ENCODE results near the gene DHODH.

DNA sequence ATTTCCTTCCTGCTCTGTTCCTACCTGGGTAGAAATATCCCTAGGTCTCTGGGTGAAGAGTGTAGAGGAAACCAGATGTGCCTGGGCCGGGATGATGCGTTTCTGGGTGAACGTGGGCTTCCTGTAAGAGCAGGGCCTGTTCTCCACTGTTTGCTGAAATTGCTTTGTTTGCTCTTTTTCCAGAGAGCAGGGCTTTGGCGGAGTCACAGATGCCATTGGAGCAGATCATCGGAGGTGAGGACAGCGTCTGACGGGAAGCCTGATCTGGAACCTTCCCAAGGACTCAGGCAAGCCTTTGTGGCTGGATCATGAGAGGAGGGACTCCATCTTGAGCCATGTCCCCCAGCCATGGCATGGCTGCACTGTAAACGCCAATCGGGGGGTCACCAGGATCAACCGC, 15.4 kb downstream of the DHODH start:
- no peak for TF ChIP-seq POLR2A (IDR thresholded peaks at IDR 0.05; ENCODE audit: extremely low read depth, insufficient read length)
- TF ChIP-seq, protein P1, sequence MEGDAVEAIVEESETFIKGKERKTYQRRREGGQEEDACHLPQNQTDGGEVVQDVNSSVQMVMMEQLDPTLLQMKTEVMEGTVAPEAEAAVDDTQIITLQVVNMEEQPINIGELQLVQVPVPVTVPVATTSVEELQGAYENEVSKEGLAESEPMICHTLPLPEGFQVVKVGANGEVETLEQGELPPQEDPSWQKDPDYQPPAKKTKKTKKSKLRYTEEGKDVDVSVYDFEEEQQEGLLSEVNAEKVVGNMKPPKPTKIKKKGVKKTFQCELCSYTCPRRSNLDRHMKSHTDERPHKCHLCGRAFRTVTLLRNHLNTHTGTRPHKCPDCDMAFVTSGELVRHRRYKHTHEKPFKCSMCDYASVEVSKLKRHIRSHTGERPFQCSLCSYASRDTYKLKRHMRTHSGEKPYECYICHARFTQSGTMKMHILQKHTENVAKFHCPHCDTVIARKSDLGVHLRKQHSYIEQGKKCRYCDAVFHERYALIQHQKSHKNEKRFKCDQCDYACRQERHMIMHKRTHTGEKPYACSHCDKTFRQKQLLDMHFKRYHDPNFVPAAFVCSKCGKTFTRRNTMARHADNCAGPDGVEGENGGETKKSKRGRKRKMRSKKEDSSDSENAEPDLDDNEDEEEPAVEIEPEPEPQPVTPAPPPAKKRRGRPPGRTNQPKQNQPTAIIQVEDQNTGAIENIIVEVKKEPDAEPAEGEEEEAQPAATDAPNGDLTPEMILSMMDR (IDR thresholded peaks at IDR 0.05; ENCODE audit: low read depth, low read length), result no peak
- TF ChIP-seq MYC (IDR thresholded peaks at IDR 0.05; ENCODE audit: low read depth, low read length), result no peak
- TF ChIP-seq, protein P2, sequence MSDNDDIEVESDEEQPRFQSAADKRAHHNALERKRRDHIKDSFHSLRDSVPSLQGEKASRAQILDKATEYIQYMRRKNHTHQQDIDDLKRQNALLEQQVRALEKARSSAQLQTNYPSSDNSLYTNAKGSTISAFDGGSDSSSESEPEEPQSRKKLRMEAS (IDR thresholded peaks at IDR 0.05; ENCODE audit: low read depth, low read length), result no peak

All from NB4 (cell line).